ENCODE results near the gene HSPB1.

The HSPB1 gene

GRCh38 chr7:76336094-76336493 lies 33.6 kb downstream of the HSPB1 start:
- TF ChIP-seq, protein P1, sequence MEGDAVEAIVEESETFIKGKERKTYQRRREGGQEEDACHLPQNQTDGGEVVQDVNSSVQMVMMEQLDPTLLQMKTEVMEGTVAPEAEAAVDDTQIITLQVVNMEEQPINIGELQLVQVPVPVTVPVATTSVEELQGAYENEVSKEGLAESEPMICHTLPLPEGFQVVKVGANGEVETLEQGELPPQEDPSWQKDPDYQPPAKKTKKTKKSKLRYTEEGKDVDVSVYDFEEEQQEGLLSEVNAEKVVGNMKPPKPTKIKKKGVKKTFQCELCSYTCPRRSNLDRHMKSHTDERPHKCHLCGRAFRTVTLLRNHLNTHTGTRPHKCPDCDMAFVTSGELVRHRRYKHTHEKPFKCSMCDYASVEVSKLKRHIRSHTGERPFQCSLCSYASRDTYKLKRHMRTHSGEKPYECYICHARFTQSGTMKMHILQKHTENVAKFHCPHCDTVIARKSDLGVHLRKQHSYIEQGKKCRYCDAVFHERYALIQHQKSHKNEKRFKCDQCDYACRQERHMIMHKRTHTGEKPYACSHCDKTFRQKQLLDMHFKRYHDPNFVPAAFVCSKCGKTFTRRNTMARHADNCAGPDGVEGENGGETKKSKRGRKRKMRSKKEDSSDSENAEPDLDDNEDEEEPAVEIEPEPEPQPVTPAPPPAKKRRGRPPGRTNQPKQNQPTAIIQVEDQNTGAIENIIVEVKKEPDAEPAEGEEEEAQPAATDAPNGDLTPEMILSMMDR (conservative IDR thresholded peaks at IDR 0.05; ENCODE audit: low read depth, low read length), result no peak
- no peak overlapping the region for H3K4me3 ChIP-seq (ENCODE audit: low read depth, low read length)
- DNase-seq (ENCODE audit: low read depth), result no peak

DNA sequence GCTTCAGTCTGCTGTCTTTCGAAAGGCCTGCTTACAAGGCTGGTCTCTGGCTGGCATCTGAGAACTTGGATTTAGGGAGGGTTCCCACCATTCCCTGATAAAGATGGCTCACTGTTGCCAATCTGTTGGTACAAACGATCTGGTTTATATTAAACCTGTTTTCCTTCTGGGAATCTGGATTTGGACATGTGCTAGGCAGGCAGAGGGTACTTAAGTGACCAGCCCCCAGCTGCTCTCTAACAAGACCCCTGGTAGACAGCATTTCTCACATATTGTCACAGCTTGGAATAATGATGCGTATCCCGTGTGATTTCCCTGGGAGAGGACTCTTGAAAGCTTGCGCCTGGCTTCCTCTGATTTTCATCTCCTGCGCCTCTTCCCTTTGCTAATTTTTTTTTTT lies 34.7 kb downstream of the HSPB1 start:
- TF ChIP-seq, protein P1 (conservative IDR thresholded peaks at IDR 0.05; ENCODE audit: low read depth, low read length), result no peak
- H3K4me3 ChIP-seq (ENCODE audit: low read depth, low read length), result no peak overlapping the region
- DNase-seq (ENCODE audit: low read depth), result no peak

- DNase-seq (ENCODE audit: low read depth), result peak; percentile 22
These were observed 36.0 kb downstream of the HSPB1 start for GRCh38 chr7:76338298-76339084.

GRCh38 chr7:76340617-76341131 lies 38.2 kb downstream of the HSPB1 start:
- peak; percentile 89 for DNase-seq (ENCODE audit: low read depth)
- no peak overlapping the region for H3K4me3 ChIP-seq (ENCODE audit: low read depth, low read length)
- TF ChIP-seq, protein P1 (conservative IDR thresholded peaks at IDR 0.05; ENCODE audit: low read depth, low read length), result no peak

More at GRCh38 chr7:76338298-76339084, 36.0 kb downstream of the HSPB1 start:
- TF ChIP-seq, protein P1 (conservative IDR thresholded peaks at IDR 0.05; ENCODE audit: low read depth, low read length), result no peak
- H3K4me3 ChIP-seq (ENCODE audit: low read depth, low read length), result no peak overlapping the region

- H3K4me3 ChIP-seq (ENCODE audit: low read depth, low read length), result no peak overlapping the region
- DNase-seq (ENCODE audit: low read depth), result no peak
- TF ChIP-seq, protein P1 (conservative IDR thresholded peaks at IDR 0.05; ENCODE audit: low read depth, low read length), result no peak
These were observed 39.7 kb downstream of the HSPB1 start for GRCh38 chr7:76342222-76342621.

- DNase-seq (ENCODE audit: low read depth), result peak; percentile 19
- TF ChIP-seq, protein P1 (conservative IDR thresholded peaks at IDR 0.05; ENCODE audit: low read depth, low read length), result no peak
- H3K4me3 ChIP-seq (ENCODE audit: low read depth, low read length), result no peak overlapping the region
These were observed 40.9 kb downstream of the HSPB1 start for GRCh38 chr7:76343294-76343930.

Measured in choroid plexus epithelial cell (primary cell).